Fibroblast of villous mesenchyme (primary cell): Measurements from ENCODE around the gene UXS1. TPM values are rescaled to one million over a fixed set of nuclear protein-coding genes. Genes with fewer than 3 reads are reported as not detected.

Experiments
- DNase-seq: peaks from one replicate; pipeline ENCODE4 v3.0.0-alpha.2; 2010; ENCODE audit warnings: low read depth
- H3K4me3 ChIP-seq: 2 replicates; pipeline ENCODE4 v1.5.1; 2011; ENCODE audit warnings: low read depth, mild to moderate bottlenecking, low read length
- CTCF ChIP-seq: IDR thresholded peaks from 2 replicates; pipeline ENCODE4 v1.5.1; 2012; ENCODE audit warnings: low read depth, mild to moderate bottlenecking, low read length; ENCODE audit not compliant: insufficient read depth
- total RNA-seq: library from RNA; depleted of rRNA; stranded (reverse); fragments of >200 nt; gene quantifications from 2 replicates; pipeline ENCODE4 v1.2.3, GENCODE V29; 2012

The UXS1 gene
- total RNA-seq, 1 donor: 37.6 TPM

GRCh38 chr2:106070181-106070580, 123.9 kb downstream of the UXS1 start:
- no peak overlapping the region for H3K4me3 ChIP-seq
- DNase-seq: no peak
- TF ChIP-seq CTCF: no peak

GRCh38 chr2:106068451-106068850, 125.7 kb downstream of the UXS1 start:
- no peak overlapping the region for H3K4me3 ChIP-seq
- no peak for TF ChIP-seq CTCF
- no peak for DNase-seq

- H3K4me3 ChIP-seq: no peak overlapping the region
Observed at GRCh38 chr2:106065983-106066820, 127.9 kb downstream of the UXS1 start.

GRCh38 chr2:106065268-106065982, 128.7 kb downstream of the UXS1 start:
- DNase-seq: no peak
- no peak for TF ChIP-seq CTCF
- no peak overlapping the region for H3K4me3 ChIP-seq

More at GRCh38 chr2:106065983-106066820, 127.9 kb downstream of the UXS1 start:
- no peak for TF ChIP-seq CTCF
- no peak for DNase-seq

GRCh38 chr2:106063181-106063580, 130.9 kb downstream of the UXS1 start:
- no peak for TF ChIP-seq CTCF
- no peak overlapping the region for H3K4me3 ChIP-seq
- DNase-seq: no peak

GRCh38 chr2:106062627-106063026, 131.5 kb downstream of the UXS1 start:
- no peak for TF ChIP-seq CTCF
- no peak for DNase-seq
- H3K4me3 ChIP-seq: no peak overlapping the region
